Testis (tissue), 3 donors: ENCODE results near the gene CUBN. TPM values are rescaled to one million over a fixed set of nuclear protein-coding genes. Genes with fewer than 3 reads are reported as not detected.

Experiments used
- DNase-seq: peaks from one replicate; pipeline ENCODE4 v3.0.0-alpha.2; 2019
- H3K27ac ChIP-seq, 2 donors: fragments of 200-600 bp; sonication (generic); one replicate each; pipeline ENCODE4 v1.5.1; 2019
- H3K27me3 ChIP-seq: fragments of 200-600 bp; sonication (generic); one replicate; pipeline ENCODE4 v1.5.1; 2019
- H3K36me3 ChIP-seq: fragments of 200-600 bp; sonication (generic); one replicate; pipeline ENCODE4 v1.5.1; 2017; ENCODE audit warnings: low read depth; ENCODE audit errors: missing control alignments
- H3K4me1 ChIP-seq: fragments of 200-600 bp; sonication (generic); one replicate; pipeline ENCODE4 v1.5.1; 2019
- H3K4me3 ChIP-seq, 2 donors: fragments of 200-600 bp; sonication (generic); one replicate each; pipeline ENCODE4 v1.5.1; 2017 to 2019
- H3K9me3 ChIP-seq: fragments of 200-600 bp; sonication (generic); one replicate; pipeline ENCODE4 v1.5.1; 2017
- POLR2A ChIP-seq: fragments of 450-650 bp; IDR thresholded peaks from one replicate; pipeline ENCODE4 v1.6.1; 2017; ENCODE audit warnings: antibody characterized with exemption, mild to moderate bottlenecking, moderate library complexity
- WGBS, 2 donors: methylation state at CpG; one replicate each; pipeline ENCODE4 v1.1.5; 2018; 5-methylcytosine and 5-hydroxymethylcytosine counted together
- intact Hi-C: fragments of 100-400 bp; cut with DNase I; formaldehyde crosslinking; loops from one replicate; pipeline ENCODE4 v1.15.1; 2023; ENCODE audit warnings: low total_unique reads
- polyA plus RNA-seq: library from polyadenylated mRNA; stranded (reverse); fragments of 350-450 nt; fragmentation: Illumina TruSeq; extraction: RNeasy Lipid Tissue Mini Kit (QIAGEN cat#74804); gene quantifications from one replicate; pipeline ENCODE4 v1.2.3, GENCODE V29; 2014; ENCODE audit warnings: low read depth, low replicate concordance; ENCODE audit not compliant: insufficient read depth
- total RNA-seq, 2 donors: library from RNA; depleted of rRNA; stranded (reverse); fragments of >200 nt; gene quantifications; one replicate each; pipeline ENCODE4 v1.2.3, GENCODE V29; 2016
- TF ChIP-seq, protein P1 (sequence below), 3 experiments: fragments of 450-650 bp in 2 of 3; fragments of 200-600 bp in 1 of 3; sonication (generic) in 1 of 3; IDR thresholded peaks; one replicate each; pipeline ENCODE4 v1.5.1; 2016 to 2019; ENCODE audit warnings: antibody characterized with exemption in 3 of 3, mild to moderate bottlenecking in 2 of 3, moderate library complexity in 1 of 3

CUBN gene
- total and polyA plus RNA-seq, 3 donors from 2014 or later: 11.0 to 39.3 (median 19.2) TPM

DNA sequence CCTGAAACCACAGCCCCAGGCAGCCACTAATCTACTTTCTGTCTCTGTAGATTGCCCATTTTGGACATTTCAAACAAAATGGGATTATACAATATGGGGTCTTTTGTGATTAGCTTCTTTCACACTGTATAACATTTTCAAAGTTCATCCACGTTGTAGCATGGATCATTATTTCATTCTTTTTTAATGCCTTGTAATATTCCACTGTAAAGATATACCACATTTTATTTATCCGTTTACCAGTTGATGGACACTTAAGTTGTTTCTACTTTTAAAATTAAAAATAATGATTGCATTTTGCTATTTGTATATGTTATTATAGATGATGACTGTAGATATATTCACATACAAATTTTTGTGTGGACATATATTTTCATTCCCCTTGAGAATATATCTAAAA is 60.7 kb downstream of the CUBN start:
- Histone ChIP-seq H3K27me3 (no peaks in the 10 kb centered on the region), H3K4me1 (no peaks in the 10 kb centered on the region), H3K27ac (no peak overlapping the region), H3K9me3 (no peaks in the 10 kb centered on the region), H3K36me3 (no peaks in the 10 kb centered on the region), H3K4me3 (no peak overlapping the region)
- no peak for DNase-seq
- TF ChIP-seq, protein P1, sequence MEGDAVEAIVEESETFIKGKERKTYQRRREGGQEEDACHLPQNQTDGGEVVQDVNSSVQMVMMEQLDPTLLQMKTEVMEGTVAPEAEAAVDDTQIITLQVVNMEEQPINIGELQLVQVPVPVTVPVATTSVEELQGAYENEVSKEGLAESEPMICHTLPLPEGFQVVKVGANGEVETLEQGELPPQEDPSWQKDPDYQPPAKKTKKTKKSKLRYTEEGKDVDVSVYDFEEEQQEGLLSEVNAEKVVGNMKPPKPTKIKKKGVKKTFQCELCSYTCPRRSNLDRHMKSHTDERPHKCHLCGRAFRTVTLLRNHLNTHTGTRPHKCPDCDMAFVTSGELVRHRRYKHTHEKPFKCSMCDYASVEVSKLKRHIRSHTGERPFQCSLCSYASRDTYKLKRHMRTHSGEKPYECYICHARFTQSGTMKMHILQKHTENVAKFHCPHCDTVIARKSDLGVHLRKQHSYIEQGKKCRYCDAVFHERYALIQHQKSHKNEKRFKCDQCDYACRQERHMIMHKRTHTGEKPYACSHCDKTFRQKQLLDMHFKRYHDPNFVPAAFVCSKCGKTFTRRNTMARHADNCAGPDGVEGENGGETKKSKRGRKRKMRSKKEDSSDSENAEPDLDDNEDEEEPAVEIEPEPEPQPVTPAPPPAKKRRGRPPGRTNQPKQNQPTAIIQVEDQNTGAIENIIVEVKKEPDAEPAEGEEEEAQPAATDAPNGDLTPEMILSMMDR (IDR thresholded peaks at IDR 0.05): no peak
- no peak for TF ChIP-seq POLR2A
- intact Hi-C loops: no loop called here
- 93 to 94% methylated on average over 2 of the region's 2 CpGs for WGBS, 2 donors

DNA sequence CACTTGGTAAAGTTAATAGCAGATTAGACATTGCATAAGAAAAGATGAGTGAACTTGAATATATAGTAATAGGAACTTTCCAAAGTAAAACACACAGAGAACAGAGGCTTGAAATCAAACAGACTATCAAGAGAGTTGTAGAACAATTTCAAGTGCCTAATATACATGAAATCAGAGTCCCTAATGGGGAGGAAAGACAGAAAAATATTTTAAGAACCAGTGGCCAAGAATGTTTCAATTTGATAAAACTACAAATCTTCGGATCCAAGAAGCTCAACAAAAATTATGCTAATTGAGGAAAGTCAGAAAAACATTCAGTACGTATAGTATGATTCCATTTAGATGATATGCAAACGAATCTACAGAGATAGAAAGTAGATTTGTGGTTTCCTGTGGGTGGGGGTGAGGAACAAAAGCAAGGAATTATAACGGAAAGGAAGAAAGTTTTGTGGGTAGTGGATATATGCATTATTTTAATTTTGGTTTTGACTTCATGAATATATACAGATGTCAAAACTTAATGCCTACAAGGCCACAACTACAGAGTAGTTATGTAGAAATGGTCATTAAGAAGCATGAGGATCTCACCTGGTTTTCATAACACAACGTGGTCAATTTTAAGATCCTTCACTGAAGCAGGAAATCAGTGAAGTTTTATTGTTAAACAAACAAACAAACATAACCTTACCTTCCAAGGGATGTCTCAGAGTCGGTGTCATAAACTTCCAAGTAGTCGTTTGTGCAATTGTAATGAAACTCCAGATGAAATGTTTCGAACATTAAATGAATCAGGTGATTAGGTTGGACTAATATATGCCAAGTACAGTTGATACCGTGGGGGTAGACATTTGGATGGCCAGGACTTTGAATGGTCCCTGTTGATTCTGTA is 62.0 kb downstream of the CUBN start:
- Histone ChIP-seq H3K4me1 (peaks cover 4% of the 10 kb centered on the region), H3K9me3 (no peaks in the 10 kb centered on the region), H3K27me3 (no peaks in the 10 kb centered on the region), H3K36me3 (no peaks in the 10 kb centered on the region), H3K4me3 (no peak overlapping the region), H3K27ac (no peak overlapping the region)
- WGBS, 2 donors: 69 to 71% methylated on average over 9 of the region's 9 CpGs
- no peak for TF ChIP-seq POLR2A
- TF ChIP-seq, protein P1 (IDR thresholded peaks at IDR 0.05): no peak
- DNase-seq: no peak
- intact Hi-C loops: no loop called here

DNA sequence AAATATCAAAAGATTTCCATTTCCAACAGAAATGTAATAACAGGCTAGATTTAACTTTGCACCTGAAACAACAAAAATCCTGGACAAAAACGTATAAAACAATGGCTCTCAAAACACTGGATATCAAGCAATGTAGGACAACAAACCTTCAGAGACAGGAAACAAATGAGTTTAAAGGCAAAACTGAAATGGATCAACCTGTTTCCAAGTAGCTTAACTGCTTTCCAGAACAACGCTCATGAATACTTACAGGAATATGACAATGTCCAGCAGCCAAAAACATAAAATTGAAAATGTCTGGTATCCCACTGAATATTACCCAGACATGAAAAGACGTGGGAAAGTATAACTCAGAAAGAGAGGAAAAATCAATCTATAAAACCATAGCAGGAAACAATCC is 62.8 kb downstream of the CUBN start:
- intact Hi-C loops: no loop called here

DNA sequence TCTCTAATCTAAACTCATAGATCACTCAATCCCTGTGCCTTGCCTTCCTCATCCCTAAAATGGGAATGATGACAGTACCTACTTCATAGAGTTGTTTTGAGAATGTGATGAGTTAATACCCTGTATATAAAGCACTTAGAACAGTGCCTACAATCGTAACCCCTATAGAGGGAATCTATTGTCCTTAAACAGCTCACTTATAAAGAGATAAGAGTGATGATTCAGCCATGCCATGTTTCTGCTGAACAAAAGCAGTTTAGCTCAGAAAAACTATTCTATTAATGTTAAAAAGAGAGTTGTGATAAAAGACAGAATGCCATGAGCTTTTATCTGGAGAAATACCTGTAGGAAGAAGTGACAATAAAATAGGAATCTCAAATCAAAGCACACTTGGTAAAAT is 63.6 kb downstream of the CUBN start:
- Histone ChIP-seq H3K27me3 (no peaks in the 10 kb centered on the region), H3K4me1 (peaks cover 6% of the 10 kb centered on the region), H3K36me3 (no peaks in the 10 kb centered on the region), H3K9me3 (no peaks in the 10 kb centered on the region), H3K27ac (no peak overlapping the region), H3K4me3 (no peak overlapping the region)
- intact Hi-C loops: no loop called here
- TF ChIP-seq POLR2A: no peak
- TF ChIP-seq, protein P1 (IDR thresholded peaks at IDR 0.05): no peak
- 75 to 78% methylated on average over 1 of the region's 1 CpG for WGBS, 2 donors
- DNase-seq: no peak

More for the DNA sequence above, 62.8 kb downstream of the CUBN start:
- DNase-seq: no peak
- peaks cover 6% of the 10 kb centered on the region for H3K4me1 ChIP-seq
- TF ChIP-seq POLR2A: no peak
- TF ChIP-seq, protein P1 (IDR thresholded peaks at IDR 0.05): no peak
- no peak overlapping the region for H3K4me3 ChIP-seq
- no peaks in the 10 kb centered on the region for H3K27me3 ChIP-seq
- WGBS, 2 donors: 77 to 80% methylated on average over 3 of the region's 3 CpGs
- no peaks in the 10 kb centered on the region for H3K9me3 ChIP-seq
- H3K27ac ChIP-seq: no peak overlapping the region
- H3K36me3 ChIP-seq: no peaks in the 10 kb centered on the region

DNA sequence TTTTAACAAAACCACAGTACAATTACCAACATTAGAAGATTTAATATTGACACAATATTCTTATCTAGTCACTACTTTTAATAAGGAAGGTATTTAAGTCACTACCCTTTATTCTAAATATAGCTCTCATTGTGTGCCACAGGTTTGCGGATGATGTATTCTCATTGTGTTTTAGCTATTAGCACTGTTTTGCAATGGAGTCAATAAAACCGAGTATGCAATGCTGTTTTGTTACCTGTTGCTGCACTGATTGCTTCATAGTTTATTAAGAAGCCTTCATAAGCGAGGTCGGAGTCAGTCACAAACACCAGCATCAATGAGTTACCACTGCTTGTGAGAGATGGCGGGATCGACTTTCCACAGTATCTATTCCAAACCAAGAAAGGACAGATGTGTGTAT is 64.3 kb downstream of the CUBN start:
- 86 to 96% methylated on average over 6 of the region's 6 CpGs for WGBS, 2 donors
- Histone ChIP-seq H3K36me3 (no peaks in the 10 kb centered on the region), H3K9me3 (no peaks in the 10 kb centered on the region), H3K27ac (no peak overlapping the region), H3K4me1 (peaks cover 6% of the 10 kb centered on the region), H3K27me3 (no peaks in the 10 kb centered on the region), H3K4me3 (no peak overlapping the region)
- intact Hi-C loops: no loop called here
- no peak for DNase-seq
- TF ChIP-seq, protein P1 (IDR thresholded peaks at IDR 0.05): no peak
- TF ChIP-seq POLR2A: no peak
